NCI-H1436 treated with DMSO at 0.1 percent for 48 hours (cell line): ENCODE data around the gene PITPNC1.

ENCODE experiments used
- DNase-seq: peaks from one replicate; lab custom pipeline; 2025; lab: John Stamatoyannopoulos, UW

Gene PITPNC1

GRCh38 chr17:67434061-67434525 lies 57.0 kb downstream of the PITPNC1 start:
- DNase-seq = no peak

- DNase-seq = no peak
Observed at GRCh38 chr17:67435122-67435521, 58.0 kb downstream of the PITPNC1 start.

- no peak for DNase-seq
Observed at GRCh38 chr17:67435786-67436185, 58.7 kb downstream of the PITPNC1 start.

- no peak for DNase-seq
Observed at GRCh38 chr17:67436233-67436632, 59.2 kb downstream of the PITPNC1 start.

- DNase-seq = no peak
Observed at GRCh38 chr17:67438667-67439066, 61.6 kb downstream of the PITPNC1 start.

- no peak for DNase-seq
Observed at GRCh38 chr17:67439269-67439668, 62.2 kb downstream of the PITPNC1 start.

- DNase-seq = no peak
Observed at GRCh38 chr17:67440277-67441051, 63.4 kb downstream of the PITPNC1 start.

- no peak for DNase-seq
Observed at GRCh38 chr17:67441052-67441895, 64.2 kb downstream of the PITPNC1 start.

GRCh38 chr17:67441896-67442219 lies 64.8 kb downstream of the PITPNC1 start:
- DNase-seq = no peak

- no peak for DNase-seq
Observed at GRCh38 chr17:67442787-67443624, 65.9 kb downstream of the PITPNC1 start.

- no peak for DNase-seq
Observed at GRCh38 chr17:67443931-67444595, 67.0 kb downstream of the PITPNC1 start.

GRCh38 chr17:67448449-67448848 lies 71.4 kb downstream of the PITPNC1 start:
- no peak for DNase-seq

GRCh38 chr17:67449065-67449464 lies 72.0 kb downstream of the PITPNC1 start:
- no peak for DNase-seq

- DNase-seq = no peak
Observed at GRCh38 chr17:67449845-67450755, 73.0 kb downstream of the PITPNC1 start.

- DNase-seq = no peak
Observed at GRCh38 chr17:67452681-67453554, 75.8 kb downstream of the PITPNC1 start.

- DNase-seq = no peak
Observed at GRCh38 chr17:67456103-67456502, 79.0 kb downstream of the PITPNC1 start.

- DNase-seq = no peak
Observed at GRCh38 chr17:67456889-67457288, 79.8 kb downstream of the PITPNC1 start.

GRCh38 chr17:67458203-67458602 lies 81.1 kb downstream of the PITPNC1 start:
- no peak for DNase-seq

GRCh38 chr17:67459985-67460384 lies 82.9 kb downstream of the PITPNC1 start:
- no peak for DNase-seq
